GM19468 (cell line): ENCODE measurements around the gene EAF1.
"Not testable (repeated sequence)": the region's sequence is repeated elsewhere in the genome, so short reads cannot be mapped to it uniquely, and the experiment has no call there.

ENCODE experiments used
- ATAC-seq: cut with Tn5 transposase; IDR thresholded peaks from one replicate; pipeline ENCODE4 v1.9.1; 2021; ENCODE audit warnings: mild to moderate bottlenecking, moderate library complexity, moderate number of reproducible peaks; ENCODE audit not compliant: unreplicated experiment; ENCODE audit errors: extremely low read depth

The EAF1 gene

DNA sequence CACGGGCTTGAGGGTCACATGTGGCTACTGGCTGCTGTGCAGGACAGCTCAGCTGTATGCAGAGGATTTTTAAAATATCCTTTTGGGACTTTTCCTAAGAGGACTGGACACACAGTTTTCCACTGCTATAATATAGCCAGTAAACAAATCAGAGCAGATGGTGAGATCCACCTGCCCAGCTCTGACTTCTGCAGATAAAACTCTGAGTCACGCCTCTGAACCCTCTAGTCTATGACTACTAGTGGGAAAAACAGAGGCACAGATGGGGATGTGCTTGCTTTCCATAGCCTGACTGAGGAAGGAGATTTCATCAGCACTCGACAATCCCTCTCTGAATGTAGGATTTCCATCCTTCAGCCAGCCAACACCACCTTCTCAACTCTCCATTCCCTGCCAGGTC lies 49.0 kb downstream of the EAF1 start:
- ATAC-seq: no peak

GRCh38 chr3:15477951-15478639 lies 50.7 kb downstream of the EAF1 start:
- ATAC-seq: no peak

DNA sequence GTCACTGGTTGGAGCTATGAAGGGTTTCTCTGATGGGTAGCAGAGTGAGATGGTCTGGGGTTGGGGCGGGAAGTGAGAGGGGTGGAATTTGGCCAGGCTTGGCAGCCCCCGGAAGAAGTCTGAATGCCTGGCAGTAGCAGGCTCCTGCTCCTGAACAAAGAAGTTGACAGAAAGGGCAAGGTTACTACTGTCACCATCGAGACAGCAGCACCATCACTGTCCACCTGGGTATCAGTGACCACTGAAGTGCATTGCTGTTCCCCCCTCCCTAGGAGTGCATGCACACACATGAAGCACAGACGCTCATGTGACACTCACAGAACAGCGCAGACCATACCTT lies 51.2 kb downstream of the EAF1 start:
- no peak for ATAC-seq

GRCh38 chr3:15479400-15480224 lies 52.2 kb downstream of the EAF1 start:
- no peak for ATAC-seq

- ATAC-seq: not testable (repeated sequence)
Measured at GRCh38 chr3:15484551-15484950, 57.2 kb downstream of the EAF1 start.

DNA sequence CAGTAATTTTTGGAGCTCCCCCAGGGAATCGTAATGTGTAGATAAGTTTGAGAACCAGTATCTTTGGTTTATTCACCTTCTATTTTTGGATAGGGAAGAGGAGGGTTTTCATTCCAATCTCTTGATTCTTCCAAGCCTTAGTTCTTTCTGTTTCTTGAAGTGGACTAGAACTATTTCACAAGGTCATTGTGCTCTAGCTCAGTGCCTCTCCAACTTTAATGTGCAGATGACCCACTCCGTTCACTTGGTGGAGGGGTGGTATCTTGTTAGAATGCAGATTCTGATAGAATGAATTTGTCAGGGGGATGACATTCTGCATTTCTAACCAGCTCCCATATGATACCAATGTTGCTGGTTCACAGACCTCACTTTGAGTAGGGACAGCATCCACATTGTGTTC lies 58.6 kb downstream of the EAF1 start:
- ATAC-seq: no peak

- no peak for ATAC-seq
Measured at GRCh38 chr3:15486979-15487378, 59.6 kb downstream of the EAF1 start.

- ATAC-seq: no peak
Measured at GRCh38 chr3:15488002-15488401, 60.6 kb downstream of the EAF1 start.

GRCh38 chr3:15490158-15490557 lies 62.8 kb downstream of the EAF1 start:
- ATAC-seq: no peak

DNA sequence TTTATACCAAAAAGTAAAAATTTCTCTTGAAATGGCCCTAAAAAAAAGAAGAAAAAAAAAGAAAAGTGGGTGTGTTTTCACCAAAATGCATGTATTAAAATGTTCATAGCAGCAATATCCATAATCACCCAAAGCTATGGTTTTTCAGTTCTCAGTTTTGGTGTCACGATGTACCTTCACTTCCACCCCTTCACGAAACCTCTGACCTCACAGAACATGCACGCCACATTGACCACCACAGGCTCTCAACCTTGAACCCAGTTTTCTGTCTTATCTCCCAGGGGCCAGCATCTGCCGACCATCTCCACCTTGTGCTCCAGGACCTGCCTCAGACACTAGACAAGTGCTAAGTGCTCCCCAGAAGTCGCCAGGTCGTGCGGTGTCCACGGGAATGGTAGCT lies 63.7 kb downstream of the EAF1 start:
- no peak for ATAC-seq
